ENCODE results near the gene ELL2.

- TF ChIP-seq POLR2A (IDR thresholded peaks at IDR 0.05; ENCODE audit: extremely low read depth, insufficient read length) = no peak
- peak; percentile 29 for TF ChIP-seq CTCF (IDR thresholded peaks at IDR 0.05; ENCODE audit: low read depth, low read length)
- 0 out of 2 replicates have a peak, but pooled peaks have one; percentile 28 for TF ChIP-seq MYC (IDR thresholded peaks at IDR 0.05; ENCODE audit: low read depth, low read length)
These were observed 709 bp downstream of the ELL2 start for GRCh38 chr5:95960667-95961616.

Measured in NB4 (cell line).